GM19455 (cell line): Measurements from ENCODE around the gene LASP1NB.

Experiments
- ATAC-seq: cut with Tn5 transposase; IDR thresholded peaks from one replicate; pipeline ENCODE4 v1.9.1; 2021; ENCODE audit not compliant: unreplicated experiment

The LASP1NB gene

DNA sequence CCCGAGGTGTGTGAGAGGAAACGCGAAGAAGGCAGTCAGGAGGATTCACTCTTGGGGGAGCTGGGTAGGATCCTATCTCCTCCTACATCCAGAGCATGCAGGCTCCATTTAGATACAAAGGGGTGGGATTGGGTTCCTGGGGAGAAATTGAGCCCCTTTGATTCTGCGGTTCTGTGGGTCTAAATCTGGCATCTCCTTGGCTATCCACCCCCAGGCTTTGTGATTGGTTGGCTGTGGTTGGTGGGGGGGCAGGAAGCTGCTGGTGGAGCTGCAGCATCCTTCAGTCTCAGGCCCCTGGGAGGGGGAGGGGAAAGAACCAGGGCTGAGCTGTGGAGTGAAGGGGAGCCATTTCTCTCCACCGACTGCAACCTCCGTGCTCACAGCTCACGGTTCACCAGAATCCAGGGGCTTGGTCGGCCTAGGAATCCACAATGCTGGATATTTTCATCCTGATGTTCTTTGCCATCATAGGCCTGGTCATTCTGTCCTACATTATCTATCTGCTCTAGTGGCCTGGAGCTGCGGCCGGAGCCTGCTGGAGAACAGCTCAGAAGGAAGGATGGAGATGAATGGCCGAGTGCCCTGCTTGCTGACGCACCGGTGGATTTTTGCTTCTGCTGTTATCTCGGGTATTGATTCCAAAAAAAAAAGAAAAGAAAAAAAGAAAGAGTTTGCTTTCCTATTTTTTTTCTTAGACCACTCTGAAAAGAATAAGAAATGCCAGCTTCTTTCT lies at the start of gene LASP1NB:
Gene LASP1NB (plus strand): TSS at position 352 of the 733 bp plus-strand sequence.
- ATAC-seq: no peak

DNA sequence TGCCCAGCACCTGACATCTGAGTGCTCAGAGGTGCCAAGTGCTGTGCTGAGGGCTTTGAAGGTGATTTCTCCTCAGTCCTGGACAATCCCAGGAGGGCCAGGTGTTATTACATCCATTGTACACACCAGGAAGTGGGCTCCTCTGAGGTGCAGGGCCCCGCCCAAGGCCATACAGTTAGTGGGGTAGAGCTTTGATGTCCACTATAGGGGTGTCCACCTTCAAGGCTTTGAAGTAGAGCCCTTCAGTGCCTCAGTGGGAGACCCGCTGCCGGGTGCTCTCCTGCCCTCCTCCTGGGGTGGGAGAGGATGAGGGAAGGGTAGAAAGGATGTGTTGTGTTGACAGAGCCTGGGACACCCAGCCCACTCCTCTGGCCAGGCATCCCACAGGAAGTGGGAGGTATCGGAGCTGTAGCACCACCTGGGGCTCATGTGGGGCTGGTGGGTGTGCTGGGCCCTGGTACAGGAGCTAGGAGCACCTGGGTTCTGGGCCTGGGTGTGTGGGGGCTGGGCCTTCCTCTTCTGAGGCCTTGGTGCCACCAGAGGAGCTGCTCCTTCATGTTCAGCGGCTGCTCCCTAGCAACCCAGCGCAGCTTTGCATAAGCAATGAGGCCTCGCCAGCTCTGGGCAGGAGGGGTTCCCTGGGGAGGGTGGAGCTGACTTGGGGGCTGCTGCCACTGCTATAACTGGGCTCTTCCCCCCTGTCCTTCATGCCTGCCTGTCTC lies 48.1 kb upstream of the LASP1NB start:
- no peak for ATAC-seq

DNA sequence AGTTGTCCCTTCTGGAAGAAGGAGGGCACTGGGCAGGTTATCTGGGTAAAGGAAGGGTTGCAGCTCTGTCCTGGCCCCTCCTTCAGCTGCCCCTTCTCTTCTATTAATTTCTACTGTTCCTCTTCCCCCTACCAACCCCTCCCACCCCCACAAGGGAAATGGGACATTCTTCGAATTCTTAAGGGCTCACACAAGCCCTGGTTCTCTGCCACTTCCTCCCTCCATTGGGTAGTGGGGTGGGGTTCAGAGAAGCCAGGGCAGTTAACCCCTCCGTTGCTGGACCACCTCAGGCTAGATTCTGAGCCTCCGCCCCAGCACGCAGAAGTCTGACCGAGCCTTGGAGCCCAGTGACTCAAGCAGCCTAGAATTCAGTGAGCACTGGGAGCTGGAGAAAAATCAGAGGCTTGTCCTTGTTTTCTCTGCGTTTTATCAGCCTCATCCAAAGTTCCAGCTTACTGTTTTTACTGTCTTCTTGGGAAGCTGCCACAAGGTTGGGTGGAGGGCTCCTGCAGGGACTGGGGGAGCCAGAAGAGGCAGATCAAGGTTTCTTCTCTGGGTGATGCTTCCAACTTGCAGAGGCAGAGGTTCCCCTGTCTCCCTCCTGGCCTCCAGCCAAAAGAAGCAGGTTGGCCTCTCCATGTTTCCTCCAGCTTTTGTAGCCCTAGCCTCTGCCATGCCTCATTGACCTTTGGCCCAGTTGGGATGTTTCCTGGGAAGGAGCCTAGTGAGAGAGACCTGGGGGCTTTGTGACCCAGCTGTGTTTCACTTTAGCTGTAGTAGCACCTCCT lies 45.3 kb upstream of the LASP1NB start:
- ATAC-seq: no peak

DNA sequence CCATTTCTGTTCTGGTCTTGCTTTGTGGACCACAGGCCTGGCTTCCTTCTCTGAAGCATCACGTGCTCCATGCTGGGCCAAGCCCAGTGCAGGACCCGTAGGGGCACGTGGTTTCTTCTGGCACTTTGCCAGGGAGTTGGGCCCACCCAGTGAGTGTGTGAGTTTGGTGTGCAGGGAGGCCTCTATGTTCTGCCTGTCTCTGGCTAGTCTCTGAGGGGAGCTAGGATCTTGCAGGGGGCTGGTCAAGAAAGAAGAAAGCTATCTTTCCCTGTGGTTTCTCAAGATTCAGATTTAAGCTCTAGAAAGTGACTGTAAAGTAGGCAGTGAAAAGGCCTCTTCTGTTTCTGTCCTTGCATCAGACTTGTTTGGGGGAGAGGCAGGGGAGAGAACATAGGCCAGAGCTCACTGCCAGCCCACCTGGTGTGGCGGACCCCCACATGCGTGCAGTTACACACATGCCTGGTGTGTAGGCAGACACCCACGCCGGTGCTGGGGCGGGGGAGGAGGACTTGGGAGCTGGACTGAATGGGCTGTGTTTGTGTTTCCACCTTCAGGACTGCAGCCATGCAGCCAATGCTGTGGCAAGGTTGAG lies 43.7 kb upstream of the LASP1NB start:
- no peak for ATAC-seq

DNA sequence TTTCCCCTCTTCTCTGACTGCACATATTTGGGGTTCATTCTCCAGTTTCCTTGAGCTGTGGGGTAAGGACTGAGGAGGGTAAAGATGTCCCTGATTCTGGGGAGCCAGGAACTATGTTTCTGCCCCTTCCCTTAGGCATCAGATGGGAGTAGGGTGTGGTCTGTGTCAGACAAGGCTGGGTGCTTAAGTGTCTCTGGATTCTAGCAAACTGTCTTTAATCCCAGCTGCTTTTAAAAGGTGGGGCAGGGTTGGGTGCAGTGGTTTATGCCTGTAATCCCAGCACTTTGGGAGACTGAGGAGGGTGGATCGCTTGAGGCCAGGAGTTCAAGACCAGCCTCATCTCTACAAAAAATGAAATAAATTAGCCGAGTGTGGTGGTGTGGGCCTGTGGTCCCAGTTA lies 42.5 kb upstream of the LASP1NB start:
- no peak for ATAC-seq

DNA sequence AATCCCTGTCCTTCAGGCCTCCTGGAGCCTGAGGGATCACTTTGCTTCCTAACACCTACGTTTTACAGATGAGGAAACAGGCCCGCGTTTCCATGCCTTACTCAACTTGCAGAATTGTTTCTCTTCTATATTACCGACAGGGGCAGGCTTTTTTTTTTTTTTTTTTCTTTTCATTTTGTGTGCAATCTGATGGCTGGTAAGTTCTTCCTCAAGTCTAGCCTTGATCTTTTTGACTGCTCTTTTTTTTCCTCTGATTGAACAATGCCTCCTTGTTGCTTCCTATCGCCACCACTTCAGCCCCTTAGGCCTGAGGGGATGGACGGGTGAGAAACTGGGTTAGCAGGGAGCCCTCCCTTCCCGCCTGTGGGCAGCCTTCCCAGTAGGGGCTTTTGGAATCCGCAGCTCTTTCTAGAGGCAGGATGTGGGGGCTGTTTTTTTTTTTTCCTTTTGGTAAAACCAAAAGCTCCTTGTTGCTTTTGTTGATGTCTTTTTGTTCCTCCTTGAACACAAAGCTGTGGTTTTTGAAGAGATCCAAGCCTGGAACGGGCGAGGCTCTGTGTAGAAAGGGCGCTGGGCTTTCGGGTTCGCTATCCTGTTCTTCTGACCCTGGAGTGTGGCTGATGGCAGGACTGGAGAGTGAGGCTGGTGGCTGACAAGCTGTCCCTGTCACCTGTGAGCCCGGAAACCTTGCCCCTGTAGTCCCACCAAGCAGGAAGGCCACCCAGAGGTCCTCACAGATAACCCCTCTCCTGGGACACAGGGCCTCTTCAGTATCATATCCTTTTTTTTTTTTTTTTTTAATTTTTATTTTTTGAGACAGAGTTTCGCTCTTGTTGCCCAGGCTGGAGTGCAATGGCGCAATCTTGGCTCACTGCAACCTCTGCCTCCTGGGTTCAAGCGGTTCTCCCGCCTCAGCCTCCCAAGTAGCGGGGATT lies 41.6 kb upstream of the LASP1NB start:
- no peak for ATAC-seq

DNA sequence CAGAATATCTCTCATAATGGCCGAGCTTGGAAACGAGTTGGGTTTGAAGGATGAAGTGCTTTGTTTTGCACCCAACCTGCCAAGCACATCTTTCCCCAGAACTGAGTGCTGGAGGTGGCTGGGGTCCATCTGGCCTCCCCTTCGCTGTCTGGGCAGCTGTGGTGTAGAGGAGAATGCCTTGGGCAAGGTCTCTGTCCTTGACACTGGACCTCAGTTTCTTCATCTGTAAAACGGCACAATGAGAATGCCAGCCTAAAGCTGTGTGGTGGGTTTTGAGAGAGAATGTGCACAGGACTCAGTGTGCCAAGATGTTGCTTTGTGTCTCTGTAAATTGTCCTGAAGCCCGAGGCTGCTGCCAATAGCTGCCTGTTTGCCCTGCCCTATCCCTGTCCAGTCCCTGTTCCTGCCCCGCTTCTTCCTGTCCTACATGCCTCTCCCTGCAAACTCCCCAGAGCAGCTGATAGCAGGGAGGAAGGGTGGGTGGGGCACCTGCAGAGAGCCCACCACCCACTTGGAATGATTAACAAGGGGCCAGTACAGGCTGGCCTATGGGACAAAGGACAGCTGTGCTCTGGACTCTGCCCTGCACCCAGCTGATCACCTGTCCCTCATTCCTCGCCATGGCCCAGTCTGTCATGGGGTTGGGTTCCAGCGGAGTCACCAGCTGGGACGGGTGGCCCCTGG lies 40.2 kb upstream of the LASP1NB start:
- ATAC-seq: no peak

DNA sequence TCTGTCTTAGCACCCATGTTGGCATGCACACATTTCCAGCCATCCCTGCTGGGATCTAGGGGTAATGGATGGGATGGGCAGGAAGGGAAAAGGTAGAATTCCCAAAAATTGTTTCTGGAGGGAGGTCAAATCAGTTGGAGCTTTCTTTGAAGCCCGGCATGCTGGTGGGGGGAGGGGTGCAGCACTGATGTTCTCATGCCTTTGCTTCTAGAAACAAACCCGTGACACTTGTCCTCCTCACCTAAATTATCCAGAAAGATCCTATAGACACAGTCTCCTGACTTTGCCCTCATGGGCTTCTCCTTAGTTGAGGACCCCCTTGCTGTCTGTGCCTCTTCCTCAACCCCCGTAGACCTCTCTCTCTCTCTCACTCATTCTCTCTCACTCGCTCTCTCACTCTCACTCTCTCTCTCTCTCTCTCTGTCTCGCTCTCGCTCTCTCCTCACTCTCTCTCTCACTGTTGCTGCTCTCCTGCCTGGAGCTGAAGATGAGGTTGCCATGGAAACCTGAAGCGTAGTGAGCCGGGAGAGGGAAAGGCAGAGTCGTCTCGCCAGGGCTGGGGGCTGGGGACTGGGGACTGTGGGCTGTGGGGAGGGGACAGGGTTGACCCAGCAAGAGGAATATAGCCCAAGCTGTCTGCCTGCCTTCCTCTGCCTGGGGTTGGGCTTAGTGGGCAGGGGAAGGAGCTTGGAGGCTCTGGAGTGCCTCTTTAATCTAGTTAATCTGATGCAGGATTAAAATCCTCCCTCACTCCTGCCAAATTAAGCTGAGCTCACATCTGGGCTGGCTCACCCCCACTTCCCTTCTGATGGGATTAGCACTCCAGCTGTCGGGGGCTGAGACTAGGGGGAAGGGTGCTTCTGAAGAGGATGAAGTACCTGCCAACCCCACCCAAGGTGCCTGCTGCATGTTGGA lies 39.4 kb upstream of the LASP1NB start:
- no peak for ATAC-seq

DNA sequence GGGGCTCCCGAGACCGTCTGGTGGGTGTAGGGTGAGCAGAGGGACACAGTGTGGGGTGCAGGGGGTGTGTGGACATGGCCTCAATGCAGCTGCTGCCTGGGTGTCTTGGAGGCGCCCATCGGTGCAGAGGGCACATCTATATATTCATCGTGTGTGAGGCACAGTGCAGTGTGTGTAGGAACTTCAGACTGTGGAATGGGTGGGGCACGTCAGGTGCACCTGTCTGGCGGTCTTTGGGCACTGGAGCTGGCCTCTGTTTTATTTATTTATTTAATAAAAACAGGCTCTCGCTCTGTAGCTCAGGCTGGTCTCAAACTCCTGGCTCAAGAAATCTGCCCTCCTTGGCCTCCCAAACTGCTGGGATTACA lies 38.8 kb upstream of the LASP1NB start:
- no peak for ATAC-seq

DNA sequence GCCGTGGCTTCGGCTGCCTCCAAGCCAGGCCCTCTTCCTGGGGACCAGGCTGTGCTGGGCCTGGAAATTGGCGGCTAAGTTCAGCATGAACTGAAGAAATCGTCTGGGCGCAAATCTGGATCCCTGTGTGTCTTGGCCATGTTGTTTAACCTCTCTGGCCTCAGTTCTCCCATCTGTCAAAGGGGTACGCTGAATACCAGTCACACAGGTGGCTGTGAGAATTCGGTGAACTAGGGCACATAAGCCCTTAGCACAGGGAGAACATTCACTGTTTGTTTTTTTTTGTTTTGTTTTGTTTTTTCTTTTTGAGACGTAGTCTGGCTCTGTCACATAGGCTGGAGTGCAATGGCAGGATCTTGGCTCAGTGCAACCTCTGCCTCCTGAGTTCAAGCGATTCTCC lies 36.6 kb upstream of the LASP1NB start:
- no peak for ATAC-seq

DNA sequence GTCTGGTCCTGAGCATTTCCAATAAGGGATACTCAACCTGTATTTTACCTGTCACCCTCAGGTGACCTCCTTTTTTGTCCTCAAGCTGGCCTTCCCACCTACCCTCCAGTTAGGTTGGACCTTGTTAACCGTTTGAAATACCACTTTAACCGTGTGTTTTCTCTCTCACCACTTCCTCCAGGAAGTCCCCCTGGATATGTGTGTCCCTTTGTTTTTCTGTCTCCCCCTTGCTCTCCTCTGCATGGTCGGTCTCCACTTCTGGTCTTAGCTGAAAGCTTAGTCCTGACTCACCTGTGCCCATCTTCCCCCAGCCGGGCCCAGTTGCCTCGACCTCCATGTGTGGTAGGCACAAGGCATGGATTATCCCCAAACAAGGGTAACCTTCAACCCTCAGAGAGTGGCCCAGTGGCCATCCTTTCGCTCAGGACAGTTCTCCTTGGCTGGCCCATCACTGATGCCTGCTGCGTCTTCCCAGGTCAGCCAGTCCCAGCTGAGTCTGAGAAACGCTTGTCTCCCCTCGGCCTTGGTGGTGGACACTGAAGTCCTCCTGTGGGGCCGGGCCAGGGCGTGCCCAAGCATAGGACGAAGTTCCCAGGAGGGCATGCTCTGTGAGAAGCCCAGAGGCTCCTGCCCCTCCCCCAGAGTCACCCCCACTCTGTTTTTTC lies 35.5 kb upstream of the LASP1NB start:
- ATAC-seq: no peak

DNA sequence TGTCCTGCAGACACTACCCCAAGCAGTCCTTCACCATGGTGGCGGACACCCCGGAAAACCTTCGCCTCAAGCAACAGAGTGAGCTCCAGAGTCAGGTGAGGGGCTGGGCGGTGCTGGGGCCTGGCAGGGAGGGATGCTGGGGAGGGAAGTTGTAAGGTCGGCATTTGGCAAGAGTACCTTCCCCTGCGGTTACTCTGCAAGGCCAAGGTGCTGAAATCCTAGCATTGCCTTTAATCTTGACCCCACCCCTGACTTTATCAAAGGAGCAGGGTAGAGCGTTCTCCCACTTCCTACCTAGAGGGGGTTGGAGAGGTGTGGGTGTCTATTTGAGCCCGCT lies 35.0 kb upstream of the LASP1NB start:
- ATAC-seq: no peak

DNA sequence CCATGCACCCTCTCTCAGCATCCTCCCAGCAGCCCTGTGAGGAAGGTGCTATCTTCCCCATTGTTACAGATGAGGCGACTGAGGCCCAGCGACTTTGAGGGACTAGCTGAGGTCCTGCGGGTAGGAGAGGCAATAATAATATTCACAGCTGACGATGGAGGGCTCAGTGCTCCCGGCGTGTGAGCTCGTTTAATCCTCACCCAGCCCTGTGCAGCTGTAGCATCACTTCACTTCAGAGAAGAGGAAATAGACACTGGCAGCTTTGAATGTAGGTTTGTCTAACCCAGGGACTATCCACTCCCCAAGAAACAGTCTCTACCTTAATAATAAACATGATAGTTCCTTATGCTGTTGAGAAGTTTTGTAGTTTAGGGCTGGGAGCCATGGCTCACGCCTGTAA lies 34.0 kb upstream of the LASP1NB start:
- no peak for ATAC-seq

DNA sequence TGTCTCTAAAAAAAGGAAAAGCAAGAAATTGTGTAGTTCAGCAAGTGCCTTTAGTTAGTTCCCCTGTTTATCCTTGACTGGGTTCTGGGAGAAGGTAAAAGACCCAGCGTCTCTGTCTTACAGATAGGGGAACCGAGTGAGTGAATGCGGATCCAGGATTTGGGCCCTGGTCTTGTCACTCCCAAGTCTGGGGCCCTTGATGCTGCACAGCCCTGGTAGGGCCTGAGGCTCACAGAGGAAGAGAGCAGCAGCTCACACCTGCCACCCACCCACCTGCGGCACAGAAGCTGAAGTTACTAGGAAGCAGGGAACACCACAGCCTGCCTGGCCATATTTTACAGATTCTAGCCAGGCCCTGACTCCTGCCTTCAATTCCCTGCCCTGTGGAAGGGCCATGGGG lies 33.3 kb upstream of the LASP1NB start:
- no peak for ATAC-seq

DNA sequence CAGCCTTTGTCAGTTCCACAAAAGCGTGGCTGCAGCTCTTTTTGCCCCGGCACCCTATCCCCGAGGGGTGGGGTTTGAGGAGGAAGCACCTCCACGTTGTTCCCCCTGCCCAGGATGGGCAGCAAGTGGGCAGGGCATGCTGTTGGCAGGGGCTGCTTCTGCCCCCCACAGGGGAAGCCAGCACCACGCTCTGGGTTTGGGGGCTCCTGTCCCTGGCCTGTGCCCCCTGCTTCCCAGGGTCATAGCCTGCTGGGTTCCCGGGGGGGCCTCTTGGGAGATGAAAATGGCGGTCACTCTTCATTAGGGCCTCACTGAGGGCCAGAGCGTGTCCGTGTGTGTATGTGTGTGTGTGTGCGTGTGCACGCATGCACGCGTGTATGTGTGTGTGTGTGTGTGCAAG lies 32.8 kb upstream of the LASP1NB start:
- no peak for ATAC-seq

DNA sequence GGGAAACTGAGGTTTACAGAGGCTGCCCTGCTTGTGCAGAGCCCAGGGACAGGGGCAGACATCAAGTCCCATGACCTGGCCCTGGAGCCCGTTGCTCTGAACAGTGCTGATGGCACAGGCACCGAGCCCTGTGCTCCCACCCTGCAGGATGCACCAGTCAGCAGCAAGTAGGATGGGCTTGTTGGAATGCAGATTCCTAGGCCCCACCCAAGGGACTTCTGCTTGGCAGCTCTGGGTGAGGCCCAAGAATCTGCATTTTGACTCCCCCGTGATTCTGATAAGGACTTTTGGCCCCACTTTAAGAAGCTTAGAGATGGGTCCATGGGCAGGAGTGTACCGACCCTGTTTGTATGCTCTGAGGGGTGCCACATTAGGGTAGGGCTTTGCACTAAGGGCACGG lies 32.3 kb upstream of the LASP1NB start:
- ATAC-seq: no peak

DNA sequence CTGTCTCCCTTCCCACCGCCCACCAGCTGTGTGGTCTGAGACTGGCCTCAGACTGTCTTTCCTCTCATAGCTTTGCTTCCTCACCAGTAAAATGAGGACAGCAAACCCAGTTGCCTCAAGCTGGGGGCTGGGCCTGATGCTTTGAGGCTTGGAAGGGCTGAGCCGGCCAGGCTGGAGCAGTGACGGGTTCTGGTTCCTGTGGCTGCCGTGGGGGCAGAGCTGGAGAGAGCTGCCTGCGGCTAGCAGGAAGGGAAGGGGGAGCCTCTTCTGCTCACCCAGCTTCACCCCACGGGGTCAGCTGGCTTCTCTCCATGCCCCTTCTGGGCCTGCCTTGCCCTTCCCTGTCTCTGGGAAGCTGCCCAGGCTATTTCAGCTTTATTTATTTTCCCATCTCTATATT lies 31.8 kb upstream of the LASP1NB start:
- ATAC-seq: no peak

DNA sequence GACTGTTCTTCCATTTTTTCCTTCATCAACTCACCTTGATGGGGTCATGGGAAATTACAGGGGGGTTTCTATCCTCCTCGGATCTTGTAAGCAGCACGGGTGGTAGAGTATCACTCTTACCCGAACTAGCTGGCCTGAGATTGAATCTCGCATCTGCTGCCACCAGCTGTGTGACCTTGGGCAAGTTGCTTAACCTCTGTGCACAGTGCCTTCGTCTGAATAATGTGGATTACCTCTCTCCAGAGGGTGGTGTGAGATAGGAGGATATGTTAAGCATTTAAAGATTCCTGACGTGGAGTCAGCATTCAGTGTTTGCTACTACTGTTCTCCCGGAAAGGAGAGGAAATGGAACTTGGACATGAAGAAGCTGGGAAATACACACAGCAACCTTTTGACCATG lies 31.1 kb upstream of the LASP1NB start:
- ATAC-seq: no peak
